OCI-LY1 (cell line): ENCODE results near the gene SLC35F4.

Source experiments
- H2AFZ ChIP-seq: fragments of 200-600 bp; sonication (generic), shearing (Covaris generic); 2 replicates; pipeline ENCODE4 v1.6.0; 2014; ENCODE audit warnings: antibody characterized with exemption, mild to moderate bottlenecking, low read length
- H3F3A ChIP-seq: fragments of 200-600 bp; sonication (generic), shearing (Covaris generic); 2 replicates; pipeline ENCODE4 v1.6.0; 2014; ENCODE audit warnings: mild to moderate bottlenecking, antibody characterized with exemption, low read length, moderate library complexity; ENCODE audit not compliant: insufficient read depth
- H3K27ac ChIP-seq: fragments of 200-600 bp; sonication (generic); 2 replicates; pipeline ENCODE4 v1.5.1; 2014; ENCODE audit warnings: low read length, mixed run types, mild to moderate bottlenecking, low read depth; ENCODE audit not compliant: poor library complexity, severe bottlenecking
- H3K27me3 ChIP-seq: fragments of 200-600 bp; sonication (generic); 2 replicates; pipeline ENCODE4 v1.6.0; 2014; ENCODE audit warnings: antibody characterized with exemption, mild to moderate bottlenecking, low read length, moderate library complexity; ENCODE audit not compliant: insufficient read depth
- H3K36me3 ChIP-seq: fragments of 200-600 bp; sonication (generic); 2 replicates; pipeline ENCODE4 v1.6.1; 2014; ENCODE audit warnings: mild to moderate bottlenecking, antibody characterized with exemption, low read length, moderate library complexity, mixed read lengths; ENCODE audit not compliant: insufficient read depth
- H3K4me1 ChIP-seq: fragments of 200-600 bp; sonication (generic); 2 replicates; pipeline ENCODE4 v1.5.1; 2014; ENCODE audit warnings: mild to moderate bottlenecking, low read length, moderate library complexity; ENCODE audit not compliant: insufficient read depth, severe bottlenecking
- H3K4me2 ChIP-seq: fragments of 200-600 bp; sonication (generic), shearing (Covaris generic); 2 replicates; pipeline ENCODE4 v1.6.1; 2014; ENCODE audit warnings: low read length
- H3K4me3 ChIP-seq: fragments of 200-600 bp; sonication (generic); 2 replicates; pipeline ENCODE4 v1.5.1; 2014; ENCODE audit warnings: low read length, low read depth, mild to moderate bottlenecking, mixed read lengths; ENCODE audit not compliant: poor library complexity, severe bottlenecking
- H3K79me2 ChIP-seq: fragments of 200-600 bp; shearing (Covaris generic); 2 replicates; pipeline ENCODE4 v1.6.1; 2016; ENCODE audit warnings: mixed run types, low read length, mixed read lengths; ENCODE audit not compliant: insufficient read depth
- H3K9ac ChIP-seq: fragments of 200-600 bp; sonication (generic), shearing (Covaris generic); 2 replicates; pipeline ENCODE4 v1.6.1; 2014; ENCODE audit warnings: mild to moderate bottlenecking, low read length, mixed read lengths
- H3K9me2 ChIP-seq: fragments of 200-600 bp; sonication (generic), shearing (Covaris generic); 2 replicates; pipeline ENCODE4 v1.6.1; 2014; ENCODE audit warnings: low read depth, mild to moderate bottlenecking, low read length, mixed read lengths
- H3K9me3 ChIP-seq: fragments of 200-600 bp; shearing (Covaris generic); 2 replicates; pipeline ENCODE4 v1.6.1; 2014; ENCODE audit warnings: low read length, mixed read lengths
- H4K20me1 ChIP-seq: fragments of 200-600 bp; sonication (generic), shearing (Covaris generic); 2 replicates; pipeline ENCODE4 v1.6.0; 2016; ENCODE audit warnings: mild to moderate bottlenecking, low read length; ENCODE audit not compliant: insufficient read depth
- CTCF ChIP-seq: fragments of 200-600 bp; sonication (generic), shearing (Covaris generic); IDR thresholded peaks from 2 replicates; pipeline ENCODE4 v1.5.1; 2017; ENCODE audit warnings: mild to moderate bottlenecking, antibody characterized with exemption, low read length, moderate library complexity, mixed read lengths
- EZH2 ChIP-seq: fragments of 200-600 bp; sonication (generic), shearing (Covaris generic); IDR thresholded peaks from 2 replicates; pipeline ENCODE4 v1.8.0; 2017; ENCODE audit warnings: borderline replicate concordance, mixed run types, mild to moderate bottlenecking, antibody characterized with exemption, low read length, moderate library complexity, mixed read lengths

SLC35F4 gene

GRCh38 chr14:57761800-57762199 lies 104.1 kb downstream of the SLC35F4 start:
- no peaks in the 10 kb centered on the region for H3K4me1 ChIP-seq
- no peak for TF ChIP-seq CTCF
- no peak for TF ChIP-seq EZH2
- no peaks in the 10 kb centered on the region for H3K79me2 ChIP-seq
- H3K27me3 ChIP-seq: no peaks in the 10 kb centered on the region
- H3K36me3 ChIP-seq: no peaks in the 10 kb centered on the region
- H3K9ac ChIP-seq: no peak overlapping the region
- no peaks in the 10 kb centered on the region for H3F3A ChIP-seq
- H3K4me3 ChIP-seq: no peak overlapping the region
- H3K9me3 ChIP-seq: no peaks in the 10 kb centered on the region
- H2AFZ ChIP-seq: no peak overlapping the region
- H3K4me2 ChIP-seq: no peak overlapping the region
- H4K20me1 ChIP-seq: no peaks in the 10 kb centered on the region
- H3K9me2 ChIP-seq: no peaks in the 10 kb centered on the region
- no peak overlapping the region for H3K27ac ChIP-seq

- TF ChIP-seq CTCF (no peak), EZH2 (no peak)
Observed at GRCh38 chr14:57760896-57761295, 105.0 kb downstream of the SLC35F4 start.

DNA sequence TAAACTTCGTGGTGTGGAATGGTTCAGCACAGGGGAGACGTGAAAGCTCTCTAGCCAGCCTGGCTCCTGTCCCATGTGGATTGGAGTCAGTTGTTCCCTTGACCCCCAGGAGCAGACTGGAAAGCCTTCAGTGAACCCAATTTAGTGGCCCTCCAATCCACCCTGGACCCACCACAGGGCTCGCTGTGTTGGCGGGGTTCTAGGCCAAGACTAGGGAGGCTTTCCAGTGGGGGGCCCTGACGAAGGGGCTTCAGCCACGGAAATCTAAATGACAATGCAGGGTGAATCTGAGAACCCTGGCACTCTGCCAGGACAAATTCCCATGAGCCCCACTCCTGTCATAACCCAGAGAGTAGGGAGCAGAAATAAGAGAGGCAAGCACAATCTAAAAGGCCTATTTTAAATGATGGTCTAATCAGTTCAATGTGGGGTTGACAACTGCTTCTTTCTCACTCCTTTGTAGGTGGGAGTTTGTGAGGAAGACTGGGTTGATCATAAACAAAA lies 110.8 kb downstream of the SLC35F4 start:
- Histone ChIP-seq H3K9me3 (no peaks in the 10 kb centered on the region), H3K4me1 (no peaks in the 10 kb centered on the region), H3F3A (no peaks in the 10 kb centered on the region), H3K36me3 (no peaks in the 10 kb centered on the region), H3K4me3 (no peak overlapping the region), H3K9me2 (no peaks in the 10 kb centered on the region), H2AFZ (no peak overlapping the region), H4K20me1 (no peaks in the 10 kb centered on the region), H3K27me3 (no peaks in the 10 kb centered on the region), H3K27ac (no peak overlapping the region), H3K4me2 (no peak overlapping the region), H3K9ac (no peak overlapping the region), H3K79me2 (no peaks in the 10 kb centered on the region)
- TF ChIP-seq CTCF (no peak), EZH2 (no peak)

More at GRCh38 chr14:57760896-57761295, 105.0 kb downstream of the SLC35F4 start:
- Histone ChIP-seq H3K79me2 (no peaks in the 10 kb centered on the region), H3K9me2 (no peaks in the 10 kb centered on the region), H3K27ac (no peak overlapping the region), H3K36me3 (no peaks in the 10 kb centered on the region), H3K4me3 (no peak overlapping the region), H3K9me3 (no peaks in the 10 kb centered on the region), H3K27me3 (no peaks in the 10 kb centered on the region), H3K4me1 (no peaks in the 10 kb centered on the region), H3K4me2 (no peak overlapping the region), H2AFZ (no peak overlapping the region), H4K20me1 (no peaks in the 10 kb centered on the region), H3F3A (no peaks in the 10 kb centered on the region), H3K9ac (no peak overlapping the region)
